ENCODE data around the gene ITCH. TPM values are rescaled to one million over a fixed set of nuclear protein-coding genes. Genes with fewer than 3 reads are reported as not detected.
"Not testable (repeated sequence)": the region's sequence is repeated elsewhere in the genome, so short reads cannot be mapped to it uniquely, and the experiment has no call there.

ITCH gene
- total RNA-seq, 1 donor from 2014 or later: 57.5 TPM

GRCh38 chr20:34516247-34517113 is 153.4 kb downstream of the ITCH start, which contains the start of gene DYNLRB1:
Gene DYNLRB1 (plus strand): TSS chr20:34516422. CDS start chr20:34516459, 37 bp downstream.
- intact Hi-C loops (cut with DNase I): no loop called here
- peak within 1 kb of the TSS; percentile 95 for H3K27ac ChIP-seq
- no peak for TF ChIP-seq CTCF (IDR thresholded peaks at IDR 0.05)
- H3K27me3 ChIP-seq (ENCODE audit: low read depth): no peaks in the 10 kb centered on the region
- no peaks in the 10 kb centered on the region for H3K9me3 ChIP-seq
- peak within 1 kb of the TSS; percentile 71 for H3K4me3 ChIP-seq
- ATAC-seq (peak; percentile 96 to 97), DNase-seq (peak; percentile 98)
- H3K36me3 ChIP-seq: peaks cover 25% of the 10 kb centered on the region
- peaks cover 49% of the 10 kb centered on the region for H3K4me1 ChIP-seq

- H3K27ac ChIP-seq: peak overlapping the region; percentile 95
- H3K4me1 ChIP-seq: peaks cover 47% of the 10 kb centered on the region
Observed at GRCh38 chr20:34517114-34517505, 154.0 kb downstream of the ITCH start.

GRCh38 chr20:34518863-34519262 is 155.8 kb downstream of the ITCH start:
- H3K27me3 ChIP-seq (ENCODE audit: low read depth); ATAC-seq; H3K27ac ChIP-seq; H3K9me3 ChIP-seq; DNase-seq; H3K4me3 ChIP-seq; intact Hi-C loops (cut with DNase I): not testable (repeated sequence)
- Histone ChIP-seq H3K4me1 (peaks cover 49% of the 10 kb centered on the region), H3K36me3 (peaks cover 29% of the 10 kb centered on the region)

More at GRCh38 chr20:34517114-34517505, 154.0 kb downstream of the ITCH start:
- Histone ChIP-seq H3K27me3 (ENCODE audit: low read depth) (no peaks in the 10 kb centered on the region), H3K9me3 (no peaks in the 10 kb centered on the region), H3K36me3 (peaks cover 29% of the 10 kb centered on the region), H3K4me3 (peak overlapping the region; percentile 71)
- intact Hi-C loops (cut with DNase I): no loop called here
- DNase-seq (no peak), ATAC-seq (no peak)
- TF ChIP-seq CTCF (IDR thresholded peaks at IDR 0.05): no peak

GRCh38 chr20:34519841-34520240 is 156.8 kb downstream of the ITCH start:
- H3K4me3 ChIP-seq; H3K27ac ChIP-seq; ATAC-seq; H3K27me3 ChIP-seq (ENCODE audit: low read depth); intact Hi-C loops (cut with DNase I); DNase-seq; H3K9me3 ChIP-seq: not testable (repeated sequence)
- peaks cover 34% of the 10 kb centered on the region for H3K36me3 ChIP-seq
- peaks cover 52% of the 10 kb centered on the region for H3K4me1 ChIP-seq

- Histone ChIP-seq H3K4me1 (peaks cover 58% of the 10 kb centered on the region), H3K9me3 (no peaks in the 10 kb centered on the region), H3K27me3 (ENCODE audit: low read depth) (no peaks in the 10 kb centered on the region), H3K27ac (peak overlapping the region; percentile 8), H3K36me3 (peaks cover 53% of the 10 kb centered on the region), H3K4me3 (no peak overlapping the region)
- intact Hi-C loops (cut with DNase I): no loop called here
- ATAC-seq (peak; percentile 29 to 46), DNase-seq (no peak)
- TF ChIP-seq CTCF (IDR thresholded peaks at IDR 0.05): peak; percentile 44
Observed at GRCh38 chr20:34522969-34523871, 160.1 kb downstream of the ITCH start.

GRCh38 chr20:34524426-34524825 is 161.4 kb downstream of the ITCH start:
- Histone ChIP-seq H3K27ac (no peak overlapping the region), H3K27me3 (ENCODE audit: low read depth) (no peaks in the 10 kb centered on the region), H3K9me3 (no peaks in the 10 kb centered on the region), H3K4me1 (peaks cover 66% of the 10 kb centered on the region), H3K4me3 (no peak overlapping the region), H3K36me3 (peaks cover 57% of the 10 kb centered on the region)
- no peak for TF ChIP-seq CTCF (IDR thresholded peaks at IDR 0.05)
- intact Hi-C loops (cut with DNase I): no loop called here
- DNase-seq: no peak
- ATAC-seq: no peak

Measured in lower lobe of right lung (tissue), 2 donors.